Mucosa of descending colon (tissue), 3 donors: Measurements from ENCODE around the gene GOLGA3. TPM values are rescaled to one million over a fixed set of nuclear protein-coding genes. Genes with fewer than 3 reads are reported as not detected.
"Not testable (repeated sequence)": the region's sequence is repeated elsewhere in the genome, so short reads cannot be mapped to it uniquely, and the experiment has no call there.

ENCODE experiments used
- ATAC-seq: fragments of 200-7000 bp; cut with Tn5 transposase; one replicate; pipeline ENCODE4 v1.9.1; 2020; ENCODE audit warnings: mild to moderate bottlenecking, moderate library complexity
- DNase-seq, 3 donors: peaks; one replicate each; pipeline ENCODE4 v3.0.0-alpha.2; 2020
- H3K36me3 ChIP-seq: fragments of 200-600 bp; one replicate; pipeline ENCODE4 v1.8.0; 2021; ENCODE audit warnings: low read depth, mild to moderate bottlenecking
- H3K4me1 ChIP-seq: fragments of 200-600 bp; one replicate; pipeline ENCODE4 v1.8.0; 2021; ENCODE audit warnings: low read depth, mild to moderate bottlenecking
- H3K4me3 ChIP-seq: fragments of 200-600 bp; one replicate; pipeline ENCODE4 v1.8.0; 2021; ENCODE audit warnings: mild to moderate bottlenecking
- H3K9me3 ChIP-seq: fragments of 200-600 bp; one replicate; pipeline ENCODE4 v1.8.0; 2021; ENCODE audit warnings: mild to moderate bottlenecking
- intact Hi-C, 2 donors: fragments of 100-400 bp; cut with DNase I in 1 of 2; cut with micrococcal nuclease in 1 of 2; formaldehyde crosslinking; loops; one replicate each; pipeline versions ENCODE4 v1.11.0 to v1.11.1; 2022; cut with DNase I, micrococcal nuclease
- total RNA-seq, 3 donors: library from RNA; stranded (reverse); fragmentation: NEBNext Ultra II Directional in 2 of 3; extraction: Animal tissue kit (Norgen Biotek cat#: 25700) in 2 of 3; gene quantifications; one replicate each; pipeline versions ENCODE4 v1.2.1 to v1.2.4, GENCODE V29; 2021 to 2023
- TF ChIP-seq, protein P1 (sequence below): fragments of 200-600 bp; IDR thresholded peaks from one replicate; pipeline ENCODE4 v1.8.0; 2022; ENCODE audit warnings: antibody characterized with exemption, mild to moderate bottlenecking
- donor health status: DM: no; HTN: no; CAD: no; lungs with moderate emphysema.
- donor health status: DM: no; HTN: no; CAD: no.
- donor health status: DM: no; HTN: yes; CAD: no.

Gene GOLGA3
- total RNA-seq, 3 donors from 2014 or later = 71.6 to 91.0 (median 89.6) TPM

DNA sequence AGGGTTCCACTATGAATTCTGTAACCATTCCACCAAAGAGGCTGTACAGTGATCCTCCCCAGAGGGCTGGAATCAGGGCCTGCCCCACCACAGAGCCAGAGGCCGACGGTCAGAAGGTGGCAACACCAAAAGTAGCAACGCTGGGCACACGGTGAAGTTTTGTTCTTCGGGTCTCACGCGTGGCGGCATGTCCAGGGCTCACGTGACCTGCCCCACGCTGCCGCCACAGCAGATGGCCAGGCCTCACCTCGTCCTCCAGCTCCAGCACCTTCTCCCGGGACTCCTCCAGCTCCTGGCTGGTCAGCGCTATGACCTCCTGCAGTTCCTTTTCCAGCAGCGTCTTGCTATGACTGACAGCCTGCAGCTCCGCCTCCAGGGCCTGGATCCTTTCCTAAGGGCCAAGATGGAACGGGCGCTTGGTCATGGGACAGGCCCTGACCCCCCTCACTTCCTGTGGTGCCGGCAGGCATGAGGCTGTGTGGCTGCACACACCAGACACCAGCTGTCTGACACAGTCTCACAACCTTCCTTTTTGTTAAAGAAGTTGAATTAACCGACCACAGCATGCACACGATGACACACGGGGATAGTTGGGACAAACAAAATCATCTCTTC lies 44.6 kb downstream of the GOLGA3 start:
- Histone ChIP-seq H3K36me3 (peaks cover 33% of the 10 kb centered on the region), H3K9me3 (no peaks in the 10 kb centered on the region), H3K4me3 (no peak overlapping the region), H3K4me1 (no peaks in the 10 kb centered on the region)
- intact Hi-C loops = no loop called here
- TF ChIP-seq, protein P1, sequence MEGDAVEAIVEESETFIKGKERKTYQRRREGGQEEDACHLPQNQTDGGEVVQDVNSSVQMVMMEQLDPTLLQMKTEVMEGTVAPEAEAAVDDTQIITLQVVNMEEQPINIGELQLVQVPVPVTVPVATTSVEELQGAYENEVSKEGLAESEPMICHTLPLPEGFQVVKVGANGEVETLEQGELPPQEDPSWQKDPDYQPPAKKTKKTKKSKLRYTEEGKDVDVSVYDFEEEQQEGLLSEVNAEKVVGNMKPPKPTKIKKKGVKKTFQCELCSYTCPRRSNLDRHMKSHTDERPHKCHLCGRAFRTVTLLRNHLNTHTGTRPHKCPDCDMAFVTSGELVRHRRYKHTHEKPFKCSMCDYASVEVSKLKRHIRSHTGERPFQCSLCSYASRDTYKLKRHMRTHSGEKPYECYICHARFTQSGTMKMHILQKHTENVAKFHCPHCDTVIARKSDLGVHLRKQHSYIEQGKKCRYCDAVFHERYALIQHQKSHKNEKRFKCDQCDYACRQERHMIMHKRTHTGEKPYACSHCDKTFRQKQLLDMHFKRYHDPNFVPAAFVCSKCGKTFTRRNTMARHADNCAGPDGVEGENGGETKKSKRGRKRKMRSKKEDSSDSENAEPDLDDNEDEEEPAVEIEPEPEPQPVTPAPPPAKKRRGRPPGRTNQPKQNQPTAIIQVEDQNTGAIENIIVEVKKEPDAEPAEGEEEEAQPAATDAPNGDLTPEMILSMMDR = no peak
- no peak for ATAC-seq
- peak in 2 of 3 donors; percentile 29 to 39 for DNase-seq

DNA sequence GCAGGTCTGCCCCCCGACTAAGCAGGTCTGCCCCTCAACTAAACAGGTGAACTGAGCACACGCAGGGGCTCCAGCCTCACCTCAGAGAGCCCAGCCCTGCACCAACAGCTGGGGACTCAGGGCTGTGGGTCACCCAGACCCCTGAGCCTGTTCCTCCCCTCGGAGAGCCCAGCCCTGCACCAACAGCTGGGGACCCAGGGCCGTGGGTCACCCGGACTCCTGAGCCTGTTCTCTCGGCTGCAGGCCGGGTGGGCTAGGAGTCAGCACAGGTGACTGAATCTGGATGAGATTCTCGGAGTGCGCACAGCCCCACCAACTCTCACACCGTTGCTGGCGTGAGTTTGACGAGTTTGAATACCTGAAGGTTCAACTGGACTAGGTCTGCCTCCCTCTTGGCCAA lies 46.7 kb downstream of the GOLGA3 start:
- TF ChIP-seq, protein P1 = no peak
- intact Hi-C loops = no loop called here
- no peaks in the 10 kb centered on the region for H3K9me3 ChIP-seq
- H3K4me1 ChIP-seq = no peaks in the 10 kb centered on the region
- ATAC-seq = no peak
- peaks cover 33% of the 10 kb centered on the region for H3K36me3 ChIP-seq
- no peak for DNase-seq
- no peak overlapping the region for H3K4me3 ChIP-seq

DNA sequence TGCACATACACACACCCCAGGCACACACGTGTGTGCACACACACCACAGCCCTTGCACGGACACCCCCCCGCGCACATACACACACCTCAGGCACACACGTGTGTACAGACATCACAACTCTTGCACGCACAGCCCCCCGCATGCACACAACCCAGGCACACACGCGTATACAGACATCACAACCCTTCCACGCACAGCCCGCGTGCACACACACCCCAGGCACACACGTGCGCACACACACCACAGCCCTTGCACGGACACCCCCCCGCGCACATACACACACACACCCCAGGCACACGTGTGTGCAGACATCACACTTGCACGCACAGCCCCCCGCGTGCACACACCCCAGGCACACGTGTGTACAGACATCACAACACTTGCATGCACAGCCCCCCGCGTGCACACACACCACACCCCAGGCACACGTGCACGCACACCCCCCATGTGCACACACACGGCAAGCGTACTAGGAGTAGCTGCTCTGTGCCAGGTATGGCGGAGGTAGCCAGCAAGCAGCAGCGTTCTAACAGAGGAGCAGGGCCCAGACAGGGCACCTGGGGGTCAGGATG lies 48.8 kb downstream of the GOLGA3 start:
- Histone ChIP-seq H3K4me1 (no peaks in the 10 kb centered on the region), H3K4me3 (no peak overlapping the region), H3K9me3 (no peaks in the 10 kb centered on the region), H3K36me3 (peaks cover 27% of the 10 kb centered on the region)
- TF ChIP-seq, protein P1 = no peak
- DNase-seq (no peak), ATAC-seq (peak; percentile 14)
- intact Hi-C loops = no loop called here

DNA sequence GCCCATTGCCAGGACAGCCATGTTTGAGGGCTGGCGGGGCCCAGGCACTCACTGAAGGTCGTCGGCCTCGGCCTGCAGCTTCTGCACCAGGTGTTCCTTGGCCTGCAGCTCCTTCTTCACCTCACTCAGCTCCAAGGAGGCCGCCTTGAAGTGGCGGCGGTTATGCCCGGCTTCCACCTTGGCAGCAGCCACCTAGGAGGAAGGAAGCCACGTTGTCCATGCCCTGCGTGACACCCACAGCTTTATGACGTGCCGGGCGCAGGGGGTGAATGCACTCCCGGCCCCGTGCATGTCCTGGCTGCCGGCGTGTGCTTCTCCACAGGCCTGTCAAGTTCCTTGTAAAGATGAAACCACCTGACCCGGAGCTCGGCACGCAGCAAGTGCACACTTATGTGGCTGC lies 51.1 kb downstream of the GOLGA3 start:
- H3K36me3 ChIP-seq = peaks cover 31% of the 10 kb centered on the region

DNA sequence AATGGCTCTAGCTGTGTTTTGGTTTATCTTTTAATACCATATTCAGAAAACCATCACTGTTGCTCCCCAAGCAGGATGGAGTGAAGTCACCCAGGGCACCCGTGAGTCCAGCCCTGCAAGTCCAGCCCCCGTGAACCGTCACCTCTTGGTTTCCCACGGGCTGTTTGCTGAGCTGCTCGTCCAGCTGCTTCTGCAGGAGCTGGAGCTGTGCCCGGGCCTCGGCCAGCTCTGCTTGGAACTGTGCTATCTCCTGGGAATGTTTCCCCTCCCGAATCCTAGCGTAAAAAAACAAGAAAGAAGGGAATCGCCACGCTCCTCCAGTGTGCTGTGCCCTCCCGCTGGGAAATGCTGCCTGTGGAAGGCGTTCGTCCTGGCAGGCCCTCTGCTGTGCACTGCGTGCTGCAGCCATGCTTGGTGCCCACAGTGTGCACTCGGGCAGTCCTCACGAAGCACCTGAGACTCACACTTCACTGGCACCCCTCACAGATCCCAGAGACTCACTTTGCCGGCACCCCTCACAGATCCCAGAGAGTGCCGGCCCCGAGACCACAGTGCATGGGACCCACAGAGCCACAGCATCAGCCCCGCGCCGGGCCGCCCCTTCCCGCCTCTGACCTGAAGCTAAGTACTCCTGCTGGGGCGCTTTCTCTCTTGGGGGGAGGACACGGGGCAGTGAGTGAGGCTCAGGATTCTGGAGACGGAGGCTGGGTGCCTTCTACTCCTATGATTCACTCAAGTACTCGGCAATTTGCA lies 51.7 kb downstream of the GOLGA3 start:
- H3K4me3 ChIP-seq = no peak overlapping the region
- TF ChIP-seq, protein P1 = no peak
- intact Hi-C loops = no loop called here
- no peaks in the 10 kb centered on the region for H3K9me3 ChIP-seq
- no peak for ATAC-seq
- DNase-seq = no peak
- H3K4me1 ChIP-seq = no peaks in the 10 kb centered on the region
- peaks cover 32% of the 10 kb centered on the region for H3K36me3 ChIP-seq

More for the DNA sequence above, 51.1 kb downstream of the GOLGA3 start:
- Histone ChIP-seq H3K4me3 (no peak overlapping the region), H3K9me3 (no peaks in the 10 kb centered on the region), H3K4me1 (no peaks in the 10 kb centered on the region)
- DNase-seq (no peak), ATAC-seq (no peak)
- intact Hi-C loops = no loop called here
- TF ChIP-seq, protein P1 = no peak

DNA sequence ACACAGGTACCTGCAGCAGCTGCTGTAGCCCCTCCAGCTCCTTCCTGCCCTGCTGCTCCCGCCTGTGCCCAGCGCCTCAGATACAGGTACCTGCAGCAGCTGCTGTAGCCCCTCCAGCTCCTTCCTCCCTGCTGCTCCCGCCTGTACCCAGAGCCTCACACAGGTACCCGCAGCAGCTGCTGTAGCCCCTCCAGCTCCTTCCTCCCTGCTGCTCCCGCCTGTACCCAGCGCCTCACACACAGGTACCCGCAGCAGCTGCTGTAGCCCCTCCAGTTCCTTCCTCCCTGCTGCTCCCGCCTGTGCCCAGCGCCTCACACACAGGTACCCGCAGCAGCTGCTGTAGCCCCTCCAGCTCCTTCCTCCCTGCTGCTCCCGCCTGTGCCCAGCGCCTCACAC lies 52.4 kb downstream of the GOLGA3 start:
- ATAC-seq, H3K4me1 ChIP-seq, DNase-seq, H3K4me3 ChIP-seq, intact Hi-C loops, H3K9me3 ChIP-seq: not testable (repeated sequence)
- H3K36me3 ChIP-seq = peaks cover 32% of the 10 kb centered on the region
